ENCODE measurements around the gene DDX20.
"Not testable (repeated sequence)": the region's sequence is repeated elsewhere in the genome, so short reads cannot be mapped to it uniquely, and the experiment has no call there.

Gene DDX20

DNA sequence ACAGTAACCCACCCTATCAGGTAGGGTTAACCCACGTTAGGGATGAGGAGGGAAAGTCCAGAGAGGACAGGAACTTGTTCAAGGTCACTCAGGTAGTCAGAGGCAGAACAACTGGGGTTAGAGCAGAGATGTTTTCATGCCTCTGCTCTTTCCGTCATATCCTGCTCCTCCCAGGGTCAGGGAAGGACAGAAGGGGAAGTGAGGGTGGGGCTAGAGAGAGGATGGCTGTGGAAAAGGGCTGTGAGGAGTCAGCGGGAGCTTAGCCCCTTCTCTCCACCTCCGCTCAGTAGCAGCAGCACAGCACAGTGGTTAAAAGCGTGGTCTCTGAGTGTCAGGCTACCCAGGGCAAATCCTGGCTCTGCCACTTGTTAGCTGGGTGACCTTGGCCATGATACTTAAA lies 36.5 kb downstream of the DDX20 start:
- peak; percentile 9 for DNase-seq (ENCODE audit: low spot score)

DNA sequence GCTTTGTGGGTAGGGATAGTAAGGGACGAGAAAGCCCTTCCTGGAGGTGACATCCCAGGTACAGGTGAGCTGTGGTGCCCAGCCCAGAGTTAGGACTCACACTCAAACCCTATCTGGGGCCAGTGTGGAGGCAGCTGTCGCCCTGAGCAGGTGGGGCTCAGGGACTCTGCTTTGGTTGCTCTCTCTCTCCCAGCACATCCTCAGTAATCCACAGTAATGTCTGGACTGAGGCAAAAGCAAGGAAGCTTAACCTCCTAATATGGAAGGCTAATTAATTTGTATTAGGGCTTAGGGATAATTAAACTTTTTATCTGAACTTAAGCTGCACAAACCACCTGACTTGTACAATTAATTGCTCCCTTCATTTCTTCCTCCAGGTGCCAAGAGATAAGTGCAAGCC lies 38.2 kb downstream of the DDX20 start:
- no peak for DNase-seq (ENCODE audit: low spot score)

DNA sequence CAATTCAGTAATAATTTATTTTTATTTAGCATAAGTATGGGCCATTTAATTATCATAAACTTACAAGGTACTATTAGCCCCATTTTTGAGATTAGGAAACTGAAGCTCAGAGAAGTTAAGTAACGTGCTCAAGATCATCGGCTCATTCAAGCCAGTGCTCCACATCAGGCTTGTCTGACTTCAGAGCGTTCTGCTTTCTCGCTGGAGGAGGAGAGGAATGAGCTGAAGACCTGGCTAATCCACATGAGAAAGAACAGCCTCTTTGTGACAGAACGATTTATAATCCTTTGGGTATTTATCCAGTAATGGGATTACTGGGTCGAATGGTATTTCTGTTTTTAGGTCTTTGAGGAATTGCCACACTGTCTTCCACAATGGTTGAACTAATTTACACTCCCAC lies 39.7 kb downstream of the DDX20 start:
- DNase-seq (ENCODE audit: low spot score): no peak

DNA sequence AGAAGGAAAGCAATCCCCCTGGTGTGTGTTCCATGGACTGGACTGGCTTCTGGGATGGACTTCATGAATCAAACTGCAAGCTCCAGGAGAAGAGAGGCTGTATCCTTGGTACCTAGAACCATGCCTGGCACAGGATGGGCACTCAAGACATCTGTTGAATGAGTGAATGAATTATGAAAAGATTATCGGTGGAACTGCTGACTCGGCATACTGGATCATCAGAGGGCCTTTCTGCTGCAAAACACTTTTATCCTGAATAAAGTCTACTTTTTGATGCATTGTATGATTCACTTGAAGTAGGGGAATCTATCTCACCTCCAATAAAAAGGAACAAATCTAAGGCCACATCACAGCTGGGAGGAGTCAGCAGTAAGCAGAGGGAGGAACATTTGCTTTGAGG lies 42.9 kb downstream of the DDX20 start:
- DNase-seq (ENCODE audit: low spot score): no peak

DNA sequence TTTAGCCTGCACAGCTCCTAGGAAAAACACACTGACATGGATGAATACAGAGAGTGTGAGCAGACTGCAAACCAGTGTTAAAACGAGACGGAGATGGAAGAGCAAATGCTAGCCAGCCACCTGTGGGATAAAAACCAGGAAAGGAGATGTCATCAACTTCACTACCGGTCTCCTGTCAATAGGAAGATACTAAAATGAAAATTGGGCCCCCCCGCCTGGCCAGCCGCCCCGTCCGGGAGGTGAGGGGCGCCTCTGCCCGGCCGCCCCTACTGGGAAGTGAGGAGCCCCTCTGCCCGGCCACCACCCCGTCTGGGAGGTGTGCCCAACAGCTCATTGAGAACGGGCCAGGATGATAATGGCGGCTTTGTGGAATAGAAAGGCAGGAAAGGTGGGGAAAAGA lies 44.0 kb downstream of the DDX20 start:
- DNase-seq (ENCODE audit: low spot score): not testable (repeated sequence)

DNA sequence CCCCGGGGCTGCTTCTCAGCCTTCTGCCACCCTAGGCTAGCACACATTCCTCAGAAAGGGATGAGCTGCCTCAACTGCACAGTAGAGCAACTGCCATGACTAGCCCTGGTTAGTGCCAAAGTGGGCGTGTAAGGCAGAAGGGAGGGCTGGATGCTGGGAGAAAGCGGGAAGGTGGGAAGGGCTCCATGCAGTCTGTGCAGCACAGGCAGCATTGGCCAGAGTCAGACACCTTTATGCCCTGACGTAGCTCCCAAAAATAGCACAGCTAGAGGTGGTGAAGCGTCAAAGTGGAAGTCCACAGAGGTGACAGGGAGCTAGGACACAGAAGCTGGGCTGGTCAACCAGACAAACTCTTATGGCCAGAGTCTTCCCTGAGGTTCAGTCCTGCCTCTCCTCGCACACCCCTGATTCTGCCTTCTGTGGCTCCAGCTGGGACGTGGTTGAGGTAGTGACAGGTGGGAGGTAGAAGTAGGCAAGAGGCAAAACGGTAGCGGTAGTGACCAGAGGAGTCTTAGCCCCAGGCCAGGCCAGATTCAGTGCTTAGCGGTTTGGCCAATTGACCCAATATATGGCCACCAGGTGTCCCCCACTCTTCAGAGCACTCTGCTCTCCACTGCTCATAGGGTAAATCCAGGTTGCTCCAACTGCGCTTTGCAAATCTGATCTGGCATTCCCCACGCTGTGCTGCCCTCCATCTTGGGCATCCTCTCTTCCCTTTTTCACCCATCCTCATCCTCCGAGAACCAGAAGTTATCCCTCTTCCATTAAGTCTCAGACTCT lies 45.6 kb downstream of the DDX20 start:
- DNase-seq (ENCODE audit: low spot score): no peak

DNA sequence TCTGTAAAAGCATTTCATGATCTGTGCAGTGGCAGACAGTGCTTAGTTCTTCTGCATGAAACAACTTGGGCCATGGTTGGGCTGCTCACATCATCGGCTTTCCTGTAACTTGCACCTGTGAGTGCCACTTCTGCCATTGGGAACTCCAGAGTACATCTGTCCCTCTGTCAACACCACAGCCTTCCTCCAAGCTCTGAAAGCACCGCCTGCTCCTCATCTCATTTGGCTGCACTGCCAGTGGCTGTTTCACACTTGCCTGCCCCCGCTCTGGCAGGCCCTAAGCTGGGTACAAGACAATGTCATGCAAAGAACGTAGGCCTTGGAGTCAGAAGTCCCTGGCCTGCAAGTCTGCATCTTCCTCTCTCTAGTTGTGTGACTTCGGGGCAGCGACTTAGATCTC lies 46.4 kb downstream of the DDX20 start:
- DNase-seq (ENCODE audit: low spot score): no peak

DNA sequence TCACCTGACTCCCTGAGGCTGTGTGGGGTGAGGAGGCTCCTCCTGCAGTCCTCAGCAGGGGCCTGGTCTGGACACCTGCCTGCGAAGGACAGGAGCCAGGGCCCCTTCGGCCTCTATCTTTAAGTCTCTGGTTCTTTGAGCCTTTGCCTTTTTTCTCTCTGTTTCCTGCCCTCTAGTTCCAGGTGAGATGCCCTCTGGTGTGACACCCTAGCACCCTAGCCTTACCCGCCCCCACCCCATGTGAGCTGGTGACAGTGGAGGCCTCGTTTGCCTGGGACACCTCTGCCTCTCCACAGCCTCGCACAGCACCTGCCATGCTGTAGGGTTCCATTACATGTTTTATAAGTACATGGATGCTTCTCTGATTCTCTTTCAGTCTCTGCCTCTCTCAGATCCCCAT lies 47.3 kb downstream of the DDX20 start:
- no peak for DNase-seq (ENCODE audit: low spot score)

DNA sequence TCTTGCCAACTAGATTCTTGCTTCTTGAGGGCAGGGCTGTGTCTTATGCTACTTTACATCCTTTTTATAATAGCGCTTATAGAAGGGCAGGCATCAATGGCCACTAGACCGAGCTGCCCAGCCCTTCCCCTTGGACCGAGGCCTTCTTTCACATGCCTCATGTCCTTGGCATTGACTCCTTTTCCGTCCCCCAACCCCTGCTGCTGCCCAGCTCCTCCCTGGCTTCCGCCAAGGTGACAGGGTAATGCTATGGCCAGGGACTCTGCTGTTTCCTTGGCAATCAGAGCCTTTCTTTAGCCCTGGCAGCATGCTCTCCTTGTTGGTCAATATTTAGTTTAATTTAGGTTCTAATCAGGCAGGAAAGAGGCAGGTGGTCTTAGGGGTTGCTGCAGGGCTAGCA lies 48.2 kb downstream of the DDX20 start:
- no peak for DNase-seq (ENCODE audit: low spot score)

DNA sequence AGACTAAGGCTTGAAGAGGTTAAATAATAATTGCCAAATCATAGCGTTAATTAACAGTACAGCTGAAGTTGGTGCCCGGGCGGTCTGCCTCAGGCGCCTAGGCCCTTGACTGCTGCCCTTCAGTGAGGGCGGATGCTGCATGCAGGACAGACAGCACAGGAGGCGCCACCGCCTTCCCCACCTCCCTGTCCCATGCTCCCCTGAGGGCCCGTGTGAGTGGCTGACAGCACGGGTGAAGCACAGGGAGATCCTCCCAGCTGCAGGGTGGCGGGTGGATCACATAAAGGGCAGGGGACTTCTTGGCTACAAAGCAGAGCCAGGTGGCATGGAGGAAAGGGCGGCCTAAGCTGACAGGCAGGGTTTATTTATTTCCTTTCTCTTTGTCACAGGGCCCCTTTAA lies 49.1 kb downstream of the DDX20 start:
- DNase-seq (ENCODE audit: low spot score): no peak

DNA sequence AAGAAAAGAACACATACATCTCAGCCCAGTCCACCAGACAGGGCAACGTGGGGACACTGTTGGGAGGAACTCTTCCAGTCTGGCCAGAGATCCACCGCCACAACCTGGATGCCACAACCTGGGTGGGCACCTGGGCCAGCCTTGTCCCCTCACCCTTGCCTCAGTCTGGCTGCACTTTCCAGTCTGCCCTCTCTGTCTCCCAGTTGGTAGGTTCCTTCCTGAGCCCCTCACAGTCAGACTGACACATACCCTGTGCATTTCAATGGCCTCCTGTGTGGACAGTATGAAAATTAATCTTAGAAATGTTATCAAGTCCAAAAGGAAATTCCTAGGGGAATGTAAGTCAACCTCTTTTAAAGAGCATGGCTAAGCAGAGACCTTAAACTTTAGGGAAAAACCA lies 49.5 kb downstream of the DDX20 start:
- DNase-seq (ENCODE audit: low spot score): no peak

DNA sequence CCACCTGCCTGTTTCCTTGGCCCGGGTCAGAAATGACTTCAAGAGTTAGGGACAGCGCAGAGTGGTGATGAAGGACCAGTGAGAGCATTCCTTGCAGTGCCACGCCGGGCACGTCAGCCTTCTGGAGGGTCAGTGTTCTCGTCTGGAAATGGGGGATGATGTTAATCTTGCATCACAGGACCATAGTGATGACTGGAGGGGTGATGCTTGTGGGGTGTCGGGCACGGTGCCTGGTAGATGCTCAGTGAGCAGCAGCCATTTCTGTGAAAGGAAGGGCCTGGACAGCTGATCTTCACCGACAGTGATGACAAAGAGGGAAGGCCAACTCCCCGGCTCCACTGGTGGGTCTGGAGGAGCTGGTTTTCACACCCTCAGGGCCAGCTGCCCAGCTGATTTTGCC lies 56.2 kb downstream of the DDX20 start:
- no peak for DNase-seq (ENCODE audit: low spot score)

DNA sequence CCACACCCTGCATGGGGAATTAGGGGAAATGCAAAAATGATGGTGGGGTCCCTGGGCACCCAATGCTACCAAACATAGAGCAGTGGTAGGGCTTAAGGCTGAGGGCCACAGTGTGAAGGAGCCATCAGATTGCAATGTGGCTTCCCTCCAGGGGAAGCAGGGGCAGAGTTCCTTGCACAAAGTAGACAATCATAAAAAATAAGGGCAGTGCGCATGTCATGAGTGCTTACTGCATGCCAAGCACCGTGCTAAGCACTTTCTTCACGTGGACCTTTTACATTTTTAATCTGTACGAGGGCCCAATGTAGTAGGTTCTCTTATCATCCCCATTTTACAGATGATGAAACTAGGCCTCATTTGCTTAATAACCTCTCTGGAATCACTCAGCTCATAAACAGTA lies 56.6 kb downstream of the DDX20 start:
- DNase-seq (ENCODE audit: low spot score): no peak

DNA sequence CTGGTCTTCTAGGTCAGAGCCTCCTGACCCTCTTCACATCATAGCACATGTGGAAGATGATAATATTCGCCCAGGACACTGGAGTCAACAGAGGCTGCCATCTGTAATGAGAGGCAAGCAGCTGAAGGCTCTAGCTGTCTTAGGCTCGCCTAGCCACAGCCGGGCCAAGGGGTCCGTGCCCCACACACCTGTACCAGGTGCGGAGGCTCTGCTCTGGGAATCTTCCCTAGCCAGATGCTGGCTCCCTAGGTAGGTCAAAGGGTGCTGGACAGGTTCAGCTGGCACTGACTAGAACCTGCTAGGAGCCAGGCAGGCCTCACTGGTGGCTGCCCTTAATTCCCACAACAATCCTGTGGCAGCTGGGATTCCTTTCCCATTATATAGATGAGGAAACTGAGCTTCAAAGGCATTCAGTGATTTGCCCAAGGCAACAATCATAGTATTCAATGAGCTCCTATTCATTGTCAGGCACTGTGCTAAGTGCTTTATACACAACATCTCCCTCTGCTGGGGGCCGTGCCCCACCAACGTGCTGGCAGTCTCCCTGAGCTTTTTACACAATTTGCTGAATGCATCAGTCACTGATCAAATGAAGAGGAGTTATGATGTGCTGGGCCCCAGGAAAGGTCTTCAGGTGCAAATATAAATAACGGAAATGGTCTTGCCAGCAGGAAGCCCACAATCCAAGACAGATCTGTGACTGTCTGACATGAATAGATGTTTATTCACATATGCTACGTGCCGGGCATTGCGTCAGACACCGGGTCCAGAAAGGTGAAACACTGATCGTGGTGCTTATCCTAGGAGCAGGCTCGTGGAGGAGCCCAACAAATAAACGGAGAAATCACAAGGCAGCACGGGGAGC lies 58.0 kb downstream of the DDX20 start:
- no peak for DNase-seq (ENCODE audit: low spot score)

DNA sequence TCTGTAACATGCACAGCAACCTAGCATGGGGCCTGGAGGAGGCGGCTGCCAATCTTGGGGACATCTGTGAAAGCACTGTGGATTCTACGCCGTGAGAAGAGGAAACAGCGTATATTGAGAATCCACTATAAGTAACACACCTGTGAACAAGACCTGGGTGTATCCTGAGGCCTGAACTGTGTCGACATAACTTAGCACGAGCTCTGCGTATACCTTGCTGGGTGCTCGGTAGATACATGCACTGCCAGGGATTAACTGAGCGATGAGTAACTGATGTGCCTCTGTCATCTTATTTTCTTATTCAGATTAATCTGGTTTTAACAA lies 58.6 kb downstream of the DDX20 start:
- no peak for DNase-seq (ENCODE audit: low spot score)

DNA sequence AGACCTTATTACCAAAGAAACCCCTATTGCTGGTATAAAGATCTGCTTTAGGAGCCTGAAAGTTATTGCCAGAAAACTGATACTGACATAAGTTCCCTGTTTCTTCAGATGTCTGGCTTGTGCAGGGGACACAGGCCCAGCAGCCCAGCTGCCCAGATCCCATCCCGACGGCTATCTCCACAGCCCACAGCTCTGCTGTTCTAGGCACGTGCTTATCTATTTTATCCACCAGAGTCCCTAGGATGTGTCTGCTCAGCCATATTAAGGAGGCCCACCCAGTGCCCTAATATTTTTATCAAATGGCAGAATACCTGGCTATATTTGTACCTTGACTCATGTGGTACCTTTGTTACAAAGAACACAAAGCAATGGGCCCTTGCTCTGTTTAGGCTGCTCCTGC lies 58.9 kb downstream of the DDX20 start:
- no peak for DNase-seq (ENCODE audit: low spot score)

All from left forelimb (tissue), 1 donor.